Naive thymus-derived CD4-positive, alpha-beta T cell (primary cell): ENCODE results near the gene DYNLT4. TPM values are rescaled to one million over a fixed set of nuclear protein-coding genes. Genes with fewer than 3 reads are reported as not detected.
"Not testable (repeated sequence)": the region's sequence is repeated elsewhere in the genome, so short reads cannot be mapped to it uniquely, and the experiment has no call there.

Source experiments
- ATAC-seq: fragments of 150-1000 bp; cut with Tn5 transposase; 2 replicates; pipeline ENCODE4 v1.10.0; 2021; ENCODE audit warnings: mild to moderate bottlenecking, moderate library complexity
- CTCF ChIA-PET: fragments of 350-600 bp; sonication (Branson Sonifier 250); formaldehyde crosslinking; loops from one replicate; lab custom pipeline; 2021; ENCODE audit warnings: antibody characterized with exemption; lab: Charles Lee
- POLR2A ChIA-PET: fragments of 350-600 bp; sonication (Branson Sonifier 250); formaldehyde crosslinking; loops from one replicate; lab custom pipeline; 2021; ENCODE audit warnings: antibody characterized with exemption, inconsistent platforms; lab: Charles Lee
- DNase-seq, 9 donors: peaks; one replicate each; pipeline versions ENCODE4 v3.0.0 to v3.0.0-alpha.2; 2020 to 2022; ENCODE audit warnings: mixed read lengths in 1 of 9
- H3K27ac ChIP-seq: one replicate; pipeline ENCODE4 v1.7.0; 2013; ENCODE audit warnings: mild to moderate bottlenecking, low read depth, low read length, moderate library complexity
- H3K27me3 ChIP-seq, 2 donors: one replicate each; pipeline ENCODE4 v1.7.0; 2013; ENCODE audit warnings: low read length in 2 of 2, mild to moderate bottlenecking in 2 of 2, moderate library complexity in 2 of 2; ENCODE audit not compliant: control insufficient read depth in 2 of 2, insufficient read depth in 2 of 2
- H3K36me3 ChIP-seq, 3 experiments: 1 replicate in 2 of 3; 2 replicates in 1 of 3; pipeline ENCODE4 v1.7.0; 2013; ENCODE audit warnings: low read length in 3 of 3, mild to moderate bottlenecking in 3 of 3, moderate library complexity in 1 of 3; ENCODE audit not compliant: insufficient read depth in 3 of 3, control insufficient read depth in 2 of 3
- H3K4me1 ChIP-seq, 2 donors: one replicate each; pipeline ENCODE4 v1.7.0; 2013; ENCODE audit warnings: low read length in 2 of 2, mild to moderate bottlenecking in 2 of 2, moderate library complexity in 1 of 2; ENCODE audit not compliant: control insufficient read depth in 2 of 2, insufficient read depth in 2 of 2
- H3K4me3 ChIP-seq: 2 replicates; pipeline ENCODE4 v1.7.0; 2013; ENCODE audit warnings: mild to moderate bottlenecking, low read length
- H3K9me3 ChIP-seq, 3 experiments: 1 replicate in 2 of 3; 2 replicates in 1 of 3; pipeline ENCODE4 v1.7.0; 2013; ENCODE audit warnings: low read length in 3 of 3; ENCODE audit not compliant: control insufficient read depth in 2 of 3
- H3K27ac Mint-ChIP-seq, 9 donors: one replicate each; pipeline ENCODE4 v1.8.0; 2020 to 2022; ENCODE audit warnings: mixed read lengths in 9 of 9, mild to moderate bottlenecking in 8 of 9, moderate library complexity in 5 of 9, inconsistent platforms in 2 of 9
- H3K27me3 Mint-ChIP-seq, 5 donors: one replicate each; pipeline ENCODE4 v1.8.0; 2021 to 2022; ENCODE audit warnings: mixed read lengths in 5 of 5, mild to moderate bottlenecking in 1 of 5
- H3K36me3 Mint-ChIP-seq, 5 donors: one replicate each; pipeline ENCODE4 v1.8.0; 2020 to 2022; ENCODE audit warnings: mixed read lengths in 5 of 5, mild to moderate bottlenecking in 3 of 5, inconsistent platforms in 1 of 5
- H3K4me1 Mint-ChIP-seq, 7 donors: one replicate each; pipeline ENCODE4 v1.8.0; 2020 to 2022; ENCODE audit warnings: mixed read lengths in 7 of 7, mild to moderate bottlenecking in 3 of 7, inconsistent platforms in 1 of 7
- H3K4me3 Mint-ChIP-seq, 10 donors: one replicate each; pipeline ENCODE4 v1.8.0; 2020 to 2022; ENCODE audit warnings: mild to moderate bottlenecking in 10 of 10, mixed read lengths in 10 of 10, moderate library complexity in 6 of 10, inconsistent platforms in 2 of 10
- H3K9me3 Mint-ChIP-seq, 11 donors: one replicate each; pipeline ENCODE4 v1.8.0; 2020 to 2022; ENCODE audit warnings: mixed read lengths in 11 of 11, mild to moderate bottlenecking in 4 of 11, inconsistent platforms in 1 of 11, moderate library complexity in 1 of 11
- intact Hi-C, 2 donors: fragments of 100-400 bp; cut with micrococcal nuclease; formaldehyde crosslinking; loops; one replicate each; pipeline ENCODE4 v1.15.1; 2023
- polyA plus RNA-seq, 2 donors: library from polyadenylated mRNA; unstranded; fragments of 300-500 nt; fragmentation: Illumina TruSeq; gene quantifications; one replicate each; pipeline ENCODE4 v1.2.3, GENCODE V29; 2021
- total RNA-seq, 6 experiments: library from RNA in 5 of 6; stranded (reverse) in 5 of 6; gene quantifications; 1 replicate in 5 of 6; 2 replicates in 1 of 6; pipeline ENCODE4 v1.2.3 and lab custom pipeline; 2021 to 2026

DYNLT4 gene
- total and polyA plus RNA-seq, 7 experiments from 2014 or later = 0.31 to 9.7 (median 0.76) TPM; not detected in 1

- ChIA-PET POLR2A (interaction anchor here (0.6 to 18.7 kb wide), 26 partner anchors 10 to 884 kb away, joined by 3 to 709 read pairs (median 8); partner anchors contain the start of genes AKR1A1, BEST4, BTBD19 and EIF2B3), CTCF (interaction anchor here (0.7 to 3.1 kb wide), 16 partner anchors 9 to 506 kb away, joined by 3 to 44 read pairs (median 6); partner anchors contain the start of genes BEST4, BTBD19, HECTD3 and RPS8)
- ATAC-seq (peak; percentile 92), DNase-seq (peak; percentile 93 to 99 (median 98))
- Histone ChIP-seq H3K4me1 (peaks cover 17 to 24% of the 10 kb centered on the region in 2 donors), H3K27ac (peak within 1 kb of the TSS; percentile 94), H3K36me3 (peaks cover 7 to 30% (median 18%) of the 10 kb centered on the region in 3 experiments), H3K9me3 (no peaks in the 10 kb centered on the region), H3K27me3 (no peaks in the 10 kb centered on the region), H3K4me3 (peak within 1 kb of the TSS; percentile 66)
- H3K4me3 Mint-ChIP-seq = peak within 1 kb of the TSS; percentile 85 to 98 (median 93)
- H3K27ac Mint-ChIP-seq = peak within 1 kb of the TSS; percentile 84 to 99 (median 98)
- H3K36me3 Mint-ChIP-seq = peaks cover 11 to 28% (median 21%) of the 10 kb centered on the region in 5 donors
- intact Hi-C loops = loop anchor here (2.0 to 10.0 kb wide), 12 partner anchors 25 to 887 kb away; partner anchors contain the start of genes GPBP1L1 (in 2 of the 2), RNU5D-1 (in 2 of the 2), RPS8 (in 2 of the 2) and TESK2 (in 2 of the 2)
- H3K27me3 Mint-ChIP-seq = no peaks in the 10 kb centered on the region
- H3K9me3 Mint-ChIP-seq = no peaks in the 10 kb centered on the region
- peaks cover 19 to 43% (median 33%) of the 10 kb centered on the region in 7 donors for H3K4me1 Mint-ChIP-seq
Observed at GRCh38 chr1:44799770-44800584, 7.2 kb downstream of the DYNLT4 start, which contains the start of gene PLK3. Gene PLK3, plus strand, starts transcription at chr1:44800377. Its CDS starts 87 bp downstream, at chr1:44800464.

- peak overlapping the region; percentile 36 to 99 (median 98) for H3K27ac Mint-ChIP-seq
- peak overlapping the region in 8 of 10 donors; percentile 11 to 96 (median 54) for H3K4me3 Mint-ChIP-seq
- no peaks in the 10 kb centered on the region for H3K9me3 ChIP-seq
- DNase-seq = peak in 1 of 9 donors; percentile 7
- no peaks in the 10 kb centered on the region for H3K9me3 Mint-ChIP-seq
- CTCF ChIA-PET = interaction anchor here (0.8 to 2.3 kb wide), 4 partner anchors 9 to 44 kb away, joined by 5 to 7 read pairs (median 5); partner anchors contain the start of gene PTCH2
- peaks cover 11 to 23% (median 15%) of the 10 kb centered on the region in 5 donors for H3K36me3 Mint-ChIP-seq
- intact Hi-C loops = loop anchor here in 1 of 2 donors (2.0 kb wide), 1 partner anchor 38 kb away; no protein-coding TSS in a partner anchor
- no peaks in the 10 kb centered on the region for H3K27me3 Mint-ChIP-seq
- H3K27me3 ChIP-seq = no peaks in the 10 kb centered on the region
- POLR2A ChIA-PET = interaction anchor here (0.6 to 18.7 kb wide), 12 partner anchors 13 to 505 kb away, joined by 3 to 709 read pairs (median 10); partner anchors contain the start of genes BTBD19, HECTD3, RPS8 and UROD
- peak overlapping the region; percentile 94 for H3K27ac ChIP-seq
- H3K4me1 Mint-ChIP-seq = peaks cover 15 to 35% (median 26%) of the 10 kb centered on the region in 7 donors
- no peak for ATAC-seq
- H3K36me3 ChIP-seq = peaks cover 5 to 19% (median 10%) of the 10 kb centered on the region in 3 experiments
- H3K4me1 ChIP-seq = peaks cover 17 to 24% of the 10 kb centered on the region in 2 donors
- H3K4me3 ChIP-seq = no peak overlapping the region
Observed at GRCh38 chr1:44798481-44799365, 8.4 kb downstream of the DYNLT4 start.

GRCh38 chr1:44797886-44798285, 9.3 kb downstream of the DYNLT4 start:
- DNase-seq, H3K9me3 Mint-ChIP-seq, H3K4me3 Mint-ChIP-seq, CTCF ChIA-PET, H3K27me3 ChIP-seq, H3K4me3 ChIP-seq, ATAC-seq, H3K27me3 Mint-ChIP-seq, H3K27ac ChIP-seq, H3K9me3 ChIP-seq: not testable (repeated sequence)
- peaks cover 6 to 16% (median 9%) of the 10 kb centered on the region in 5 donors for H3K36me3 Mint-ChIP-seq
- intact Hi-C loops = loop anchor here in 1 of 2 donors (2.0 kb wide), 1 partner anchor 39 kb away; no protein-coding TSS in a partner anchor
- peaks cover 10 to 30% (median 20%) of the 10 kb centered on the region in 7 donors for H3K4me1 Mint-ChIP-seq
- POLR2A ChIA-PET = interaction anchor here (1.5 to 18.7 kb wide), 6 partner anchors 11 to 214 kb away, joined by 5 to 709 read pairs (median 10); partner anchors contain the start of genes BTBD19, HECTD3 and UROD
- Histone ChIP-seq H3K4me1 (peaks cover 11 to 16% of the 10 kb centered on the region in 2 donors), H3K36me3 (peaks cover 1 to 10% (median 4%) of the 10 kb centered on the region in 3 experiments)
- peak overlapping the region in 3 of 9 donors; percentile 22 to 93 (median 63) for H3K27ac Mint-ChIP-seq

GRCh38 chr1:44792736-44793502, 14.2 kb downstream of the DYNLT4 start:
- no peaks in the 10 kb centered on the region for H3K36me3 ChIP-seq
- Mint-ChIP-seq H3K9me3 (no peaks in the 10 kb centered on the region), H3K4me1 (peaks cover 0 to 5% (median 2%) of the 10 kb centered on the region in 7 donors), H3K27me3 (no peaks in the 10 kb centered on the region), H3K36me3 (no peaks in the 10 kb centered on the region), H3K27ac (peak overlapping the region in 1 of 9 donors; percentile 31), H3K4me3 (no peak overlapping the region)
- POLR2A ChIA-PET = interaction anchor here (0.6 to 5.4 kb wide), 5 partner anchors 17 to 547 kb away, joined by 3 to 52 read pairs (median 4); partner anchors contain the start of genes MUTYH, RPS8 and TOE1
- no peaks in the 10 kb centered on the region for H3K4me1 ChIP-seq
- intact Hi-C loops = loop anchor here in 1 of 2 donors (2.0 kb wide), 1 partner anchor 44 kb away; no protein-coding TSS in a partner anchor
- DNase-seq (no peak), ATAC-seq (no peak)
- H3K27me3 ChIP-seq = no peaks in the 10 kb centered on the region
- CTCF ChIA-PET = interaction anchor here (0.6 to 2.1 kb wide), 6 partner anchors 8 to 219 kb away, joined by 3 to 7 read pairs (median 5); partner anchors contain the start of genes BTBD19 and UROD
- no peak overlapping the region for H3K27ac ChIP-seq
- H3K9me3 ChIP-seq = no peaks in the 10 kb centered on the region
- H3K4me3 ChIP-seq = no peak overlapping the region

- ATAC-seq (no peak), DNase-seq (no peak)
- intact Hi-C loops = no loop called here
- Histone ChIP-seq H3K36me3 (no peaks in the 10 kb centered on the region), H3K4me3 (no peak overlapping the region), H3K9me3 (no peaks in the 10 kb centered on the region), H3K4me1 (no peaks in the 10 kb centered on the region), H3K27me3 (no peaks in the 10 kb centered on the region), H3K27ac (no peak overlapping the region)
- no peaks in the 10 kb centered on the region for H3K27me3 Mint-ChIP-seq
- CTCF ChIA-PET = interaction anchor here (0.9 to 1.8 kb wide), 5 partner anchors 30 to 702 kb away, joined by 3 to 5 read pairs (median 3); partner anchors contain the start of genes HECTD3 and RNU5D-1
- POLR2A ChIA-PET = interaction anchor here (0.6 to 7.9 kb wide), 11 partner anchors 9 to 220 kb away, joined by 3 to 93 read pairs (median 5); partner anchors contain the start of genes BTBD19, DYNLT4, HECTD3 and PLK3
- no peaks in the 10 kb centered on the region for H3K9me3 Mint-ChIP-seq
- peaks cover 0 to 7% (median 4%) of the 10 kb centered on the region in 7 donors for H3K4me1 Mint-ChIP-seq
- H3K36me3 Mint-ChIP-seq = no peaks in the 10 kb centered on the region
- no peak overlapping the region for H3K4me3 Mint-ChIP-seq
- H3K27ac Mint-ChIP-seq = peak overlapping the region in 3 of 9 donors; percentile 10 to 24 (median 15)
Observed at GRCh38 chr1:44790968-44791801, 16.0 kb downstream of the DYNLT4 start.
